HUES48 (cell line): ENCODE data around the gene UGGT2.

Source experiments
- H3K27ac ChIP-seq: one replicate; pipeline ENCODE4 v1.7.0; 2013; ENCODE audit warnings: low read depth, low read length, inconsistent platforms
- H3K27me3 ChIP-seq: 2 replicates; pipeline ENCODE4 v1.6.1; 2013; ENCODE audit warnings: mild to moderate bottlenecking, low read length; ENCODE audit not compliant: control insufficient read depth, insufficient read depth
- H3K36me3 ChIP-seq: 2 replicates; pipeline ENCODE4 v1.6.1; 2013; ENCODE audit warnings: low read length; ENCODE audit not compliant: control insufficient read depth, insufficient read depth
- H3K4me1 ChIP-seq: 2 replicates; pipeline ENCODE4 v1.6.1; 2013; ENCODE audit warnings: mild to moderate bottlenecking, low read length; ENCODE audit not compliant: control insufficient read depth, insufficient read depth
- H3K4me3 ChIP-seq: 2 replicates; pipeline ENCODE4 v1.5.1; 2013; ENCODE audit warnings: mild to moderate bottlenecking, low read depth, low read length
- H3K9ac ChIP-seq: 2 replicates; pipeline ENCODE4 v1.6.1; 2013; ENCODE audit warnings: mild to moderate bottlenecking, low read depth, low read length, moderate library complexity
- H3K9me3 ChIP-seq: 2 replicates; pipeline ENCODE4 v1.6.1; 2013; ENCODE audit warnings: low read length; ENCODE audit not compliant: control insufficient read depth, insufficient read depth

Gene UGGT2

GRCh38 chr13:95968906-95969305 lies 84.3 kb downstream of the UGGT2 start:
- Histone ChIP-seq H3K36me3 (0 out of 2 replicates have a peak, but pooled peaks cover 5% of the 10 kb centered on the region), H3K27me3 (no peaks in the 10 kb centered on the region), H3K9ac (no peak overlapping the region), H3K4me3 (no peak overlapping the region), H3K9me3 (no peaks in the 10 kb centered on the region), H3K4me1 (no peaks in the 10 kb centered on the region), H3K27ac (no peak overlapping the region)

- Histone ChIP-seq H3K27ac (no peak overlapping the region), H3K4me1 (peaks cover 15% of the 10 kb centered on the region), H3K4me3 (no peak overlapping the region), H3K36me3 (peaks cover 5% of the 10 kb centered on the region), H3K9me3 (peaks cover 41% of the 10 kb centered on the region), H3K27me3 (no peaks in the 10 kb centered on the region), H3K9ac (no peak overlapping the region)
Measured at GRCh38 chr13:95957331-95957730, 95.9 kb downstream of the UGGT2 start.

DNA sequence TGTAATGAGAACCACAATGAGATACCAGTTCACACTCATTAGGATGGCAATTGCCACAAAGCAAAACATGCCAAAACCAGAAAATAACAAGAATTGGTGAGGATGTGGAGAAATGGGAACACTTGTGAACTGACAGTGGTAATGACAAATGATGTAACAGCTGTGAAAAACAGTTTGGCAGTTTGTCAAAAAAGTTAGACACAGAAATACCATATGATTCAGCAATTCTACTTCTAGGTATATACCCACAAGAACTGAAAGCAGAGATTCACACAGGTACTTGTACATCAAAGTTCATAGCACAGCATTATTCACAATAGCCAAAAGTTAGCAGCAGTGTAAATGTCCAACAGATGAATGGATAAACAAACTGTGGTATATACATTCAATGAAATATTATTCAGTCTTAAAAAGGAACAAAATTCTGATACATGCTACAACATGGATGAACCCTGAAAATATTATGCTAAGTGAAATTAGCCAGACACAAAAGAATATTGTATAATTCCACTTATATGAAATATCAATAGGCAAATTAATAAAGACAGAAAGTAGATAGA lies 96.5 kb downstream of the UGGT2 start:
- H3K27me3 ChIP-seq, result no peaks in the 10 kb centered on the region
- H3K4me1 ChIP-seq, result peaks cover 15% of the 10 kb centered on the region
- H3K4me3 ChIP-seq, result no peak overlapping the region
- no peak overlapping the region for H3K27ac ChIP-seq
- H3K9me3 ChIP-seq, result peaks cover 45% of the 10 kb centered on the region
- H3K36me3 ChIP-seq, result peaks cover 5% of the 10 kb centered on the region
- no peak overlapping the region for H3K9ac ChIP-seq

DNA sequence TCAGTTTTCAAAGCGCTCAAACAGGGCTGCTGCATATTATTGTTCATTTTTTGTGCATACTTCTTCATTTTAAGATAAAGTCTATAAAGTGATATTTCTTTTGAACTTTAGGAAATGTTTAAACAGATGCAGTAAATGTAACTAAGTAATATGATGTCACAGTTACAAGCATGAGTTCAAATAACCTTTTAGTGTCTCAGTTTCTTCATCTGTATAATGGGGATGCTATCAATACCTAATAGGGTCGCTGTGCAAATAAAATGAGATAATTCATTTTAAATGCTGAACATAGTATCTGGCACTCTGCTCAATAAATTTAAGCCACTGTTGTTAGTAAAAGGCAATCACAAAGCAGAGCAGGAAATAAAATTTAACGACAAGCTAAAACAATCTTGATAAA lies 97.5 kb downstream of the UGGT2 start:
- Histone ChIP-seq H3K36me3 (peaks cover 5% of the 10 kb centered on the region), H3K9ac (no peak overlapping the region), H3K27ac (no peak overlapping the region), H3K9me3 (peaks cover 39% of the 10 kb centered on the region), H3K4me3 (no peak overlapping the region), H3K27me3 (no peaks in the 10 kb centered on the region), H3K4me1 (peaks cover 15% of the 10 kb centered on the region)

DNA sequence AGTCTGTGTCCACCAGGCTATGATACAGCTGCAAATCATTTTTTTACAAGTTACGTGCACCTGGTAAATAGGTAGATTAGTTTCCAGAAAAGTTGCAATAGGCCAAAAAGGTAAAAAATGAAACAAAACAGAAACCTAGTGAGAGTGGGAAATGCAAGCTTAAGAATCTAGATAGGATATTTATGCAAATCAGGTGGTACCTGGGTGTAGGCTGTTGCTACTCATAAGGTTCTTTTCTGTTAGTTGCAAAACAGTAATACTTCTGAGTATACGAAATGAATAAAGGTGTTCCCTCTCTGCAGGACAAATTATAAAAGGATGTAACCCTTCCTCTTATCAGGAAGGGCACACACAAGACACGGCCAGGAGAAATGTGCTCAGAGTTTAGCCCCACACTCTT lies 97.9 kb downstream of the UGGT2 start:
- Histone ChIP-seq H3K9me3 (peaks cover 38% of the 10 kb centered on the region), H3K36me3 (peaks cover 5% of the 10 kb centered on the region), H3K27me3 (no peaks in the 10 kb centered on the region), H3K4me3 (no peak overlapping the region; the same call in 1 of the 2 replicates), H3K4me1 (peaks cover 16% of the 10 kb centered on the region), H3K9ac (no peak overlapping the region), H3K27ac (peak overlapping the region; percentile 86)

- no peaks in the 10 kb centered on the region for H3K27me3 ChIP-seq
- H3K27ac ChIP-seq, result peak overlapping the region; percentile 86
- no peak overlapping the region for H3K9ac ChIP-seq
- H3K9me3 ChIP-seq, result peaks cover 38% of the 10 kb centered on the region
- H3K4me3 ChIP-seq, result no peak overlapping the region
- H3K4me1 ChIP-seq, result peaks cover 21% of the 10 kb centered on the region
- peaks cover 5% of the 10 kb centered on the region for H3K36me3 ChIP-seq
Measured at GRCh38 chr13:95954266-95954665, 98.9 kb downstream of the UGGT2 start.

GRCh38 chr13:95950103-95950502 lies 103.1 kb downstream of the UGGT2 start:
- Histone ChIP-seq H3K9me3 (peaks cover 20% of the 10 kb centered on the region), H3K27me3 (no peaks in the 10 kb centered on the region), H3K36me3 (peaks cover 17% of the 10 kb centered on the region)

DNA sequence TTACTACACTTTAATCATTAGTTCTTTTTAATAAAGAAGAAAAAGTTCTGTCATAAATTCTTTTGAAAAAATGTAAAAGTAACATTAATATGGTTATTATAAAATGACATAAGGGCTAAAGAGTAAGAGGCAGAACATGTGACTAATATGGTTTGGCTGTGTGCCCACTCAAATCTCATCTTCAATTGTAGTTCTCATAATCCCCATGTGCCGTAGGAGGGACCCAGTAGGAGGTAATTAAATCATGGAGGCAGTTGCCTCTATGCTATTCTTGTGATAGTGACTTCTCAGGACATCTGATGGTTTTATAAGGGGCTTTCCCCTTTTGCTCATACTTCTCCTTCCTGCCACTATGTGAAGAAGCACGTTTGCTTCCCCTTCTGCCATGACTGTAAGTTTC lies 104.5 kb downstream of the UGGT2 start:
- Histone ChIP-seq H3K9ac (no peak overlapping the region), H3K36me3 (peaks cover 17% of the 10 kb centered on the region), H3K4me1 (peaks cover 8% of the 10 kb centered on the region; the same call in 1 of the 2 replicates)

More at GRCh38 chr13:95950103-95950502, 103.1 kb downstream of the UGGT2 start:
- Histone ChIP-seq H3K4me3 (no peak overlapping the region), H3K9ac (no peak overlapping the region), H3K27ac (no peak overlapping the region), H3K4me1 (peaks cover 19% of the 10 kb centered on the region)

GRCh38 chr13:95937714-95938320 lies 115.4 kb downstream of the UGGT2 start:
- Histone ChIP-seq H3K36me3 (peaks cover 34% of the 10 kb centered on the region), H3K9me3 (peaks cover 13% of the 10 kb centered on the region), H3K27me3 (no peaks in the 10 kb centered on the region)

More for the DNA sequence above, 104.5 kb downstream of the UGGT2 start:
- H3K4me3 ChIP-seq, result no peak overlapping the region
- peaks cover 17% of the 10 kb centered on the region for H3K9me3 ChIP-seq
- no peak overlapping the region for H3K27ac ChIP-seq
- H3K27me3 ChIP-seq, result no peaks in the 10 kb centered on the region

DNA sequence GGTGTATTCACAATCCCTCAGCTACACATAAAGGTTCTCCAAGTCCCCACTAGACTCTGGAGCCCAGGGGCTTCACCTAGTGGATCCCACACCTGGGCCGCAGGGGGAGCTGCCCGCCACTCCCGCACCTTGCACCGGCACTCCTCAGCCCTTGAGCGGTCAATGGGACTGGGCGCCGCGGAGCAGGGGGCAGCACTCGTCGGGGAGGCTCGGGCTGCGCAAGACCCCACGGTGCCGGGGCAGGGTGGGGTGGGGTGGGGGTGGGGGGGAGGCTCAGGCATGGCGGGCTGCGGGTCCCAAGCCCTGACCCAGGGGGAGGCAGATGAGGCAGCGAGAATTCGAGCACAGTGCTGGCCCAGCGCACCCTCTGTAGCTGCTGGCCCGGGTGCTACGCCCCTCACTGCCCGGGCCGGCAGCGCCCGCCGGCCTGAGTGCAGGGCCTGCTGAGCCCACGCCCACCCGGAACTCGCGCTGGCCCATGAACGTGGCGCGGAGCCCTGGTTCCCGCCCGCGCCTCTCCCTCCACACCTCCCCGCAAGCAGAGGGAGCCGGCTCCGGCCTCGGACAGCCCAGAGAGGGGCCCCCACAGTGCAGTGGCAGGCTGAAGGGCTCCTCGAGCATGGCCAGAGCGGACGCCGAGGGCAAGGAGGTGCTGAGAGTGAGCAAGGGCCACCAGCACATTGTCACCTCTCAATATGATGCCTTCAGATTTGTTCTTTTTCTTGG lies 121.7 kb downstream of the UGGT2 start:
- Histone ChIP-seq H3K27ac (no peak overlapping the region), H3K4me3 (no peak overlapping the region), H3K36me3 (peaks cover 24% of the 10 kb centered on the region), H3K9ac (no peak overlapping the region), H3K9me3 (peaks cover 45% of the 10 kb centered on the region), H3K4me1 (no peaks in the 10 kb centered on the region), H3K27me3 (no peaks in the 10 kb centered on the region)

More at GRCh38 chr13:95937714-95938320, 115.4 kb downstream of the UGGT2 start:
- Histone ChIP-seq H3K4me1 (no peaks in the 10 kb centered on the region), H3K9ac (no peak overlapping the region), H3K4me3 (no peak overlapping the region), H3K27ac (no peak overlapping the region)

DNA sequence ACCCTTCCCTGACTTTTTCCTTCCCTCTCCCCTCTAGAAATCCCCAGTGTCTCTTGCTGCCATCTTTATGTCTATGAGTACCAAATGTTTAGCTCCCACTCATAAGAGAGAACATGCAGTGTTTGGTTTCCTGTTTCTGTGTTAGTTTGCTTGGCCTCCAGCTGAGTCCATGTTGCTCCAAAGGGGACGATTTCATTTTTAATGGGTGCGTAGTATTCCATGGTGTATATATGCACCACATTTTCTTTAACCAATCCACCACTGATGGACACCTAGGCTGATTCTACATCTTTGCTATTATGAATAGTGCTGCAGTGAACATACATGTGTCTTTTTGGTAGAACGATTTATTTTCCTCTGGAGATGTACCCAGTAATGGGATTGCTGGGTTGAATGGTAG lies 123.8 kb downstream of the UGGT2 start:
- H3K27ac ChIP-seq, result no peak overlapping the region
- no peak overlapping the region for H3K9ac ChIP-seq
- peaks cover 43% of the 10 kb centered on the region for H3K9me3 ChIP-seq
- H3K36me3 ChIP-seq, result peaks cover 7% of the 10 kb centered on the region; the same call in 1 of the 2 replicates
- H3K27me3 ChIP-seq, result no peaks in the 10 kb centered on the region
- H3K4me3 ChIP-seq, result no peak overlapping the region
- H3K4me1 ChIP-seq, result no peaks in the 10 kb centered on the region
